ENCODE data around the gene DEFB129. TPM values are rescaled to one million over a fixed set of nuclear protein-coding genes. Genes with fewer than 3 reads are reported as not detected.

Gene DEFB129
- total RNA-seq, 1 donor from 2014 or later: not detected

GRCh38 chr20:271069-271468, 44.0 kb downstream of the DEFB129 start:
- Histone ChIP-seq H3K9me3 (no peaks in the 10 kb centered on the region), H3K36me3 (no peaks in the 10 kb centered on the region), H3K27ac (no peak overlapping the region), H3K27me3 (no peaks in the 10 kb centered on the region), H3K4me3 (no peak overlapping the region), H3K4me1 (no peaks in the 10 kb centered on the region)
- TF ChIP-seq POLR2A (IDR thresholded peaks at IDR 0.05): no peak
- TF ChIP-seq CTCF (IDR thresholded peaks at IDR 0.05): no peak
- no peak for TF ChIP-seq POLR2AphosphoS5 (IDR thresholded peaks at IDR 0.05; ENCODE audit: insufficient read depth in 1 of 2, low read depth in 1 of 2)
- no peak for DNase-seq (ENCODE audit: extremely low spot score in 2 of 2)
- intact Hi-C loops (cut with DNase I): loop anchor here (10.0 kb wide), 1 partner anchor 54 kb away; the partner anchor contains the start of gene SOX12

DNA sequence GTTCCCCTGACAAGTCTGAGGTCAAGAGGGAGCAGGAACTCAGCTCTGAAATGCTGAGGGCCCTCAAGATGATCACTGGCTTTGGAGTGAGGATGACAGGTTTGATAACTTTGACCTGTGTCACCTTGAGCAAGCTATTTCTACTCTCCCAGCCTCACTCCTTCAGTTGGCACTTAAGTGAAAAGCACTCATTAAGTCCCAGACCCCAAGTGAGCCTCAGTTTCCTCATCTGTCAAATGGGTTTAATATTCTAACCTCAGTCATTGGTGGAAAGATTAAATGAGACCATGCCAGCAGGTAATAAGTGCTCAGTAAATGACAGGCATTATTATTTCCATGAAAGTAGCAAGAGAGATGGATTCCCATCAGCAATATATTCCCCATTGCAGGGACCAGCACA, 44.5 kb downstream of the DEFB129 start:
- intact Hi-C loops (cut with DNase I): loop anchor here (10.0 kb wide), 1 partner anchor 53 kb away; the partner anchor contains the start of gene SOX12
- DNase-seq (ENCODE audit: extremely low spot score in 2 of 2): no peak

DNA sequence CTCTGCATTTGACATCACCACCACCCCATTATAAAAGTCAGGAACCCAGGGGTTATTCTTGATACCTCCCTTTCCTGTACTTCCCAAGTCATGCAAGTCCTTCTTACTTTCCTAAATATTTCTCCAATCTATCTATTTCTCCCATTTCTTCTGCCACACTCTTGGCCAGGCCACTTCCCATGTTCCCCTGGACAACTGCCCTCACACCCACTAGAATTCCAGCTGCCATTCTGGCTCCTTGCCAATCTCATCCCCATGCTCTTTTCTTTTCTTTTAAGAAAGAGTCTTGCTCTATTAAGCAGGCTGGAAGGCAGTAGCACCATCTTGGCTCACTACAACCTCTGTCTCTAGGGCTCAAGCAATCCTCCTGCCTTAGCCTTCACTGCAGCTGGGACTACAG, 45.7 kb downstream of the DEFB129 start:
- DNase-seq (ENCODE audit: extremely low spot score in 2 of 2): no peak
- no peak overlapping the region for H3K4me3 ChIP-seq
- no peaks in the 10 kb centered on the region for H3K9me3 ChIP-seq
- intact Hi-C loops (cut with DNase I): loop anchor here (10.0 kb wide), 1 partner anchor 52 kb away; the partner anchor contains the start of gene SOX12
- TF ChIP-seq POLR2AphosphoS5 (IDR thresholded peaks at IDR 0.05; ENCODE audit: insufficient read depth in 1 of 2, low read depth in 1 of 2): no peak
- no peak for TF ChIP-seq POLR2A (IDR thresholded peaks at IDR 0.05)
- no peaks in the 10 kb centered on the region for H3K4me1 ChIP-seq
- H3K27ac ChIP-seq: no peak overlapping the region
- H3K36me3 ChIP-seq: no peaks in the 10 kb centered on the region
- no peaks in the 10 kb centered on the region for H3K27me3 ChIP-seq

More for the DNA sequence above, 44.5 kb downstream of the DEFB129 start:
- TF ChIP-seq POLR2A (IDR thresholded peaks at IDR 0.05): no peak
- TF ChIP-seq CTCF (IDR thresholded peaks at IDR 0.05): no peak
- no peak for TF ChIP-seq POLR2AphosphoS5 (IDR thresholded peaks at IDR 0.05; ENCODE audit: insufficient read depth in 1 of 2, low read depth in 1 of 2)
- H3K4me3 ChIP-seq: no peak overlapping the region
- no peaks in the 10 kb centered on the region for H3K36me3 ChIP-seq
- no peaks in the 10 kb centered on the region for H3K27me3 ChIP-seq
- no peak overlapping the region for H3K27ac ChIP-seq
- no peaks in the 10 kb centered on the region for H3K9me3 ChIP-seq
- no peaks in the 10 kb centered on the region for H3K4me1 ChIP-seq

DNA sequence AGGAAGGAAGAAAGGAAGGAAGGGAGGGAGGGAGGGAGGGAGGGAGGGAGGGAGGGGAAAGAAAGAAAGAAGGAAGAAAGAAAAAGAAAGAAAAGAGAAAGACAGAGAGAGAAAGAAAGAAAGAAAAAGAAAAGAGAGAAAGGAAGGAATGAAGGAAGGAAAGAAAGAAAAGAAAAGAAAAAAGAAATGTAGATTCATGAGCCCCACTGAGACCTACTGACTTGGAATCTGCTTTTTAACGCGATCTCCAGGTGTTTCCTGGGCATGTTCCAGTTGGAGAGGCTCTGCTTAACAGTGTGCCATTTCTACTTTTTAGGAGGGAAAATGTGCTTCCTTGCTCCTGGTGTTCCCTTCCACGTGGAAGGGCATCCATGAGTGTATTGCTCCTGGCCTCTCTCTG, 46.8 kb downstream of the DEFB129 start:
- Histone ChIP-seq H3K4me1 (no peaks in the 10 kb centered on the region), H3K27me3 (no peaks in the 10 kb centered on the region), H3K36me3 (no peaks in the 10 kb centered on the region), H3K9me3 (no peaks in the 10 kb centered on the region), H3K4me3 (no peak overlapping the region), H3K27ac (no peak overlapping the region)
- no peak for DNase-seq (ENCODE audit: extremely low spot score in 2 of 2)
- TF ChIP-seq POLR2AphosphoS5 (IDR thresholded peaks at IDR 0.05; ENCODE audit: insufficient read depth in 1 of 2, low read depth in 1 of 2) (no peak), CTCF (IDR thresholded peaks at IDR 0.05) (no peak), POLR2A (IDR thresholded peaks at IDR 0.05) (no peak)
- intact Hi-C loops (cut with DNase I): loop anchor here (10.0 kb wide), 1 partner anchor 51 kb away; the partner anchor contains the start of gene SOX12

DNA sequence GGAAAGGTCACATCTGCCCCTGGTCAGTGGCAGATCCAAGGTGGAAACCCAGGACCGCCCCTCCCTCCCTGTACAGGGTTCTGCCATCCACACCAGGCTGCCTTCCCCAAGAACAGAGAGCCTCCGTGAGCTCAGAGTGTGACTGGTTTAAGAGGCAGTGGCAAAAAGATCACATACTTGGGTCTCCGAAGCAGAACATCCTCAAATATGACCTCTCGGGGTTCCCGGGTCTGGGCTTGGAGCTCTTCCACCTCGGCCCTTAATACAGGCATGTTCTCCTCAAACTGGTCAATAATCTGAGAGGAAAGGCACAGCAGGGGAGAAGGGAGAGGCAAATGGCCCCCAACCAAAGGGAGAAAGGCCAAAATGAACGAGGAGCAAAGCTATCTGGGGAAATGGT, 48.7 kb downstream of the DEFB129 start:
- Histone ChIP-seq H3K4me1 (no peaks in the 10 kb centered on the region), H3K27ac (no peak overlapping the region), H3K4me3 (no peak overlapping the region), H3K36me3 (no peaks in the 10 kb centered on the region), H3K27me3 (no peaks in the 10 kb centered on the region), H3K9me3 (no peaks in the 10 kb centered on the region)
- DNase-seq (ENCODE audit: extremely low spot score in 2 of 2): peak in 1 of 2 donors; percentile 81
- intact Hi-C loops (cut with DNase I): loop anchor here (10.0 kb wide), 1 partner anchor 49 kb away; the partner anchor contains the start of gene SOX12
- TF ChIP-seq POLR2A (IDR thresholded peaks at IDR 0.05): no peak
- TF ChIP-seq POLR2AphosphoS5 (IDR thresholded peaks at IDR 0.05; ENCODE audit: insufficient read depth in 1 of 2, low read depth in 1 of 2): no peak
- no peak for TF ChIP-seq CTCF (IDR thresholded peaks at IDR 0.05)

Measured in vagina (tissue), 2 donors.